Neural progenitor cell (in vitro differentiated cells): Measurements from ENCODE around the gene ARID5A.

Source experiments
- CTCF ChIP-seq: fragments of 200-600 bp; sonication (generic); IDR thresholded peaks from 2 replicates; pipeline ENCODE4 v1.5.1; 2017; ENCODE audit warnings: antibody characterized with exemption, mild to moderate bottlenecking
- EZH2 ChIP-seq: fragments of 200-600 bp; sonication (generic); IDR thresholded peaks from 2 replicates; pipeline ENCODE4 v1.6.1; 2017; ENCODE audit warnings: antibody characterized with exemption, mild to moderate bottlenecking, moderate library complexity

- no peak for TF ChIP-seq CTCF
- no peak for TF ChIP-seq EZH2
These were observed 28.0 kb downstream of the ARID5A start for GRCh38 chr2:96564563-96564962.
